C4-2B (cell line): ENCODE measurements around the gene SLC7A9.

Source experiments
- H3K27ac ChIP-seq: fragments of 450-650 bp; 2 replicates; pipeline ENCODE4 v1.5.1; 2017
- ZFX ChIP-seq: fragments of 450-650 bp; IDR thresholded peaks from 2 replicates; pipeline ENCODE4 v1.6.1; 2017
- TF ChIP-seq, protein P1 (sequence below): fragments of 450-650 bp; conservative IDR thresholded peaks from 2 replicates; pipeline ENCODE4 v1.5.1; 2017; ENCODE audit warnings: mild to moderate bottlenecking

Gene SLC7A9

DNA sequence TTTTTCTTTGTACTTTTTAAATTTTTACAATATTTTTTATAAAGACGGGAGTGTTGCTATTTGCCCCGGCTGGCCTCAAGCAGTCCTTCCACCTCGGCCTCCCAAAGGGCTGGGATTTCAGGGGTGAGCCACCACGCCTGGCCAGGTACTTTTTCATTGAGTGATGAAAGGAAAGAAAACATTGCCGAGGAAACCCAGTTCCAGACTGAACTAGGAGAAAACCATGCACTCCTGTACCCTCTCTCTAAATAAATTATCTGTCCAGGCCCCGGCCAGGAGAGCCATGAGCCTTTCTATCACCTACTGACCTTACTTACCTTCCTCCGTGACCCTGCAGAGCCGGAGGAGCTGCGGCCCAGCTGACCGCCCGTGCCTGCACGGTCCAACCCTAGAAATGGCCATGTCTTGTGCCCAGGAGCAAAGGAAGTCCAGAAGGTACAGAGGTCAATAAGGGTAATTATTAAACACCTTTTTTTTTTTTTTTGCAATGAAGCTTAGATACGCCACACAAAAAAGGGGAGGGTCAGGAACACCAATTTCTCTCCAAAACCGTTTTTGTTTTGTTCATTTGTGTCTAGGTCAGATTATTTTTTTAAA is at the start of gene SLC7A9:
SLC7A9 (minus strand) TSS at position 399 of the 597 bp plus-strand sequence. CDS start 1,233 bp downstream, outside the sequence.
- no peak within 1 kb of the TSS for H3K27ac ChIP-seq
- TF ChIP-seq ZFX = no peak
- TF ChIP-seq, protein P1, sequence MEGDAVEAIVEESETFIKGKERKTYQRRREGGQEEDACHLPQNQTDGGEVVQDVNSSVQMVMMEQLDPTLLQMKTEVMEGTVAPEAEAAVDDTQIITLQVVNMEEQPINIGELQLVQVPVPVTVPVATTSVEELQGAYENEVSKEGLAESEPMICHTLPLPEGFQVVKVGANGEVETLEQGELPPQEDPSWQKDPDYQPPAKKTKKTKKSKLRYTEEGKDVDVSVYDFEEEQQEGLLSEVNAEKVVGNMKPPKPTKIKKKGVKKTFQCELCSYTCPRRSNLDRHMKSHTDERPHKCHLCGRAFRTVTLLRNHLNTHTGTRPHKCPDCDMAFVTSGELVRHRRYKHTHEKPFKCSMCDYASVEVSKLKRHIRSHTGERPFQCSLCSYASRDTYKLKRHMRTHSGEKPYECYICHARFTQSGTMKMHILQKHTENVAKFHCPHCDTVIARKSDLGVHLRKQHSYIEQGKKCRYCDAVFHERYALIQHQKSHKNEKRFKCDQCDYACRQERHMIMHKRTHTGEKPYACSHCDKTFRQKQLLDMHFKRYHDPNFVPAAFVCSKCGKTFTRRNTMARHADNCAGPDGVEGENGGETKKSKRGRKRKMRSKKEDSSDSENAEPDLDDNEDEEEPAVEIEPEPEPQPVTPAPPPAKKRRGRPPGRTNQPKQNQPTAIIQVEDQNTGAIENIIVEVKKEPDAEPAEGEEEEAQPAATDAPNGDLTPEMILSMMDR = no peak

DNA sequence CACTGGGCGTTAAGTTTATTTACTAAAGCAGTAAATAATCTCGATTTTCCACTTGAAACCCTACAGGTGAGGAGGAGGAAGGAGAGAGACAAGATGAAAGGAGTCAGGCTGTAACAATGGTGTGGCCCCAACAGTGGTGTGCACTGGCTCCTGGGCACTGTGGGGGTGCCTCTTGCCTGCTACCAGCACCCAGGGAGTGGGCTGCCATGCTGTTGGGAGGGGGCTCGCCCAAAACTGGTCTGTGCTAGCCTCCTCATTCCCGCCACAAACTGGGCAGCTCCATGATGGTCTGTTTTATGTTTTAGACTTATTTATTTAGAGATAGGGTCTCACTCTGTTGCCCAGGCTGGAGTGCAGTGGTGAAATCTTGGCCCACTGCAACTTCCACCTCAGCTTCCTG is 49.8 kb upstream of the SLC7A9 start:
- H3K27ac ChIP-seq = no peak overlapping the region
- TF ChIP-seq, protein P1 = no peak
- no peak for TF ChIP-seq ZFX

DNA sequence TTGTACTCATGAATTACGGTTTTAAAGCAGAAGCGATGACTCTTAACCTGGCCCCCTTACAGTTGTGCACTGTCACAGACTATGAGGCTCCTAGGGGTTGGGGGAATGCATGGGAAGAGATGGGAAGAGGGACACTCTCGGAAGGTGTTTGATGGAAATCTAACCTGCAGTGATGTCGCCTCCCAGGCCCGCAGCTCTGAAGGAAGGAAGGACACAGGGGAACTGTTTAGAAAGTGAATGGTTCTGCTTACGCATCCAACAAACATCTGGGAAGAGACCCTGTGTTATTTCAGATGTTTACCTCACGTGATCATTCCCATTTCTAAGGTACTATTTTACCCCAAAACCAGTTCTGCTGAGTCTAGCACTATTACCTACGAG is 48.0 kb upstream of the SLC7A9 start:
- no peak overlapping the region for H3K27ac ChIP-seq
- no peak for TF ChIP-seq ZFX
- TF ChIP-seq, protein P1 = no peak

DNA sequence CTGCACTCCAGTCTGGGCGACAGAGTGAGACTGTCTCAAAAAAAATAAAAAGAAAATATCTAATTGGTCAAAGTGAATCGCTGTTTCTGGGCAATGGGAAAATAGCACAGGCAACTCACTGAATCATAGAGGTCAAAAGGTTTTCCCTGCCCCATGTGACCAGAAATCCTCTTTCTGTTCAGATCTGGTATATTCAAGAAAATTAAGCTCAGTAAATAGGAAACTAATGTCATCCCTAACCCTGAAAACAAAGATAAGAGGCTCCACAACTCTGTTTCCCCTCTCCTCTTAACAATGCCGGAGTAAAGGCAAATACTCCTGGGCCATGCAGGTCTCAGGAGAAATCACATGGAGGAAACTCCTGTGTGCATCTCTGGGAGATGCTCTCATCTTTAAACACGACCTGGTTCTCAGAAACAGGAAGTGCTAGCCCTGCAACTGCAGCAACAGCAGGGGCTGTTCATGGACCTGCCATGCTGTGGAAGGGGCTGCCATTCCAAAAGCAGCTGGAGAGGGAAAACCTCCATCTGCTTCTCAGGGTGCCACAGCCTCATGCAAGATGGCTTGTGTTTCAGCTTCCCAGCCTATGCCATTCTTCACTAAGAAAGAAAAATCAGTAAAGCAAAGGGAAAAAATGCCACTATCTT is 47.5 kb upstream of the SLC7A9 start:
- no peak overlapping the region for H3K27ac ChIP-seq
- TF ChIP-seq, protein P1 = no peak
- TF ChIP-seq ZFX = no peak

DNA sequence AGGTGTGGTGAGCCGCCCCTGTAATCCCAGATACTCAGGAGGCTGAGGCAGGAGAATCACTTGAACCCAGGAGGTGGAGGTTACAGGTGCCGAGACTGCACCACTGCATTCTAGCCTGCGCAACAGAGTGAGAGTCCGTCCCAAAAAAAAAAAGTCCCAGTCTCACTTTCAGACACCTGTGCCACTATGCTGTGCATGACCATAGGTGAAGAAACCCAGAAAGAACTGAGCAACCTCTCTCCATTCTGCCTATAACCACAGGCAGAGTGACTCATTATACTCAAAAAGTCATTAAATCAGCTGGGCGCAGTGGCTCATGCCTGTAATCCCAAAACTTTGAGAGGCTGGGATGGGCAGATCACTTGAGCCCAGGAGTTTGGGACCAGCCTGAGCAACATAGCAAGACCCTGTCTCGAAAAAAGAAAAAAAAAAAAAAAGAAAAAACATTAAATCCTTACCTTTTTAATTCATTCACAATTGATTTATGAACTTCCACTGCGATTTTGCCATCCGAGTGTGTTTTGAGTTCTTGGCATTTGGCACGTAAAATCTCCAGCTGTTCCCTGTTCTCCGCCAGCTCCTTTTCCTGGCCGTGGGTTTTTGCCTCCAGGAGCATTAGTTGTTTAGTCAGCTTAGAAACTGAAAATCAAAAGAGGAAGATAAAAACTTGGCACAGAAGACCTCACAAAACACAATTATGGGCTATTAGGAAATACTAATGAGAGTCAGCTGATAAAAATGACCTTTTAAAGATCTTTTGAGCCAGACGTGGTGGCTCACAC is 45.5 kb upstream of the SLC7A9 start:
- no peak overlapping the region for H3K27ac ChIP-seq
- TF ChIP-seq, protein P1 = no peak
- no peak for TF ChIP-seq ZFX

DNA sequence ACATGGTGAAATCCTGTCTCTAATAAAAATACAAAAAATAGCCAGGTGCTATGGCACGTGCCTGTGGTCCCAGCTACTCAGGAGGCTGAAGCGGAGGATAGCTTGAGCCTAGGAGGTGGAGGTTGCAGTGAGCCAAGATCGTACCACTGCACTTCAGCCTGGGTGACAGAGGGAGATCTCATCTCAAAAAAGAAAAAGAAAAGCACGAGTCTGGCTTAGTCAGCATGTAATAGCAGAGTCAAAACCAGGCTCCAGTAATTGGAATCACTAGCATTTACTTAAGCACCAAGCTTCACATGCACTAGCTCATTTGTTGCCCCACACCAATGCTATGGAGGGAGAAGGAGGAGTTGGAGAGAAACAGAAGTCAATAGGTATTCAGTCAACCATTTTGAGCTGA is 41.9 kb upstream of the SLC7A9 start:
- no peak for TF ChIP-seq ZFX
- TF ChIP-seq, protein P1 = no peak
- H3K27ac ChIP-seq = no peak overlapping the region

DNA sequence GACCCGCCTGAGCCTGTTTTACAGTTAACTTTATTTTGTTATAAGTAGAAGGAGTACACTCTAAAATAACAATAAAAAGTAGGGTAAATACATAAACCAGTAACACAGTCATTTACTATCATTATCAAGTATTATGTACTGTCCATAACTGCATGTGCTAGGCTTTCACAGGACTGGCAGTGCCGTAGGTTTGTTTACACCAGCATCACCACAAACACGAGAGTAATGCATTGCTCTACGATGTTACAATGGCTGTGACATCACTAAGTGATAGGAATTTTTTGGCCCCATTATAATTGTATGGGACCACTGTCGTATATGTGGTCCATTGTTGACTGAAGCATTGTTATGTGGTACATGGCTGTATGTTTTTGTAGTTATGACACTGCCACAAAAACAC is 41.3 kb upstream of the SLC7A9 start:
- no peak overlapping the region for H3K27ac ChIP-seq
- no peak for TF ChIP-seq ZFX
- TF ChIP-seq, protein P1 = no peak
